Dendritic cell treated with granulocyte-macrophage colony-stimulating factor and Interleukin-4, amounts not matched to agents 40 ng/mL and 50 ng/mL, for 4 days (primary cell): ENCODE data around the gene SLC6A6.

Experiments
- H3K27ac Mint-ChIP-seq: one replicate; pipeline ENCODE4 v1.8.0; 2022; ENCODE audit warnings: mild to moderate bottlenecking, mixed read lengths
- H3K27me3 Mint-ChIP-seq: one replicate; pipeline ENCODE4 v1.8.0; 2022; ENCODE audit warnings: mild to moderate bottlenecking, mixed read lengths
- H3K36me3 Mint-ChIP-seq: one replicate; pipeline ENCODE4 v1.8.0; 2022; ENCODE audit warnings: low read depth, mixed read lengths
- H3K4me1 Mint-ChIP-seq: one replicate; pipeline ENCODE4 v1.8.0; 2022; ENCODE audit warnings: low read depth, mixed read lengths
- H3K4me3 Mint-ChIP-seq: one replicate; pipeline ENCODE4 v1.8.0; 2022; ENCODE audit warnings: mild to moderate bottlenecking, moderate library complexity, mixed read lengths
- H3K9me3 Mint-ChIP-seq: one replicate; pipeline ENCODE4 v1.8.0; 2022; ENCODE audit warnings: mixed read lengths
- intact Hi-C: fragments of 100-400 bp; cut with micrococcal nuclease; formaldehyde crosslinking; loops from one replicate; pipeline ENCODE4 v1.15.0; 2022

Gene SLC6A6

GRCh38 chr3:14410503-14411165, 8.2 kb downstream of the SLC6A6 start:
- H3K27me3 Mint-ChIP-seq = no peaks in the 10 kb centered on the region
- peak overlapping the region; percentile 62 for H3K4me3 Mint-ChIP-seq
- H3K36me3 Mint-ChIP-seq = peaks cover 93% of the 10 kb centered on the region
- peak overlapping the region; percentile 88 for H3K27ac Mint-ChIP-seq
- H3K4me1 Mint-ChIP-seq = peaks cover 98% of the 10 kb centered on the region
- intact Hi-C loops = loop anchor here (1.0 to 2.0 kb wide), 2 partner anchors 8 to 22 kb away; partner anchors contain the start of gene SLC6A6
- no peaks in the 10 kb centered on the region for H3K9me3 Mint-ChIP-seq

- H3K27me3 Mint-ChIP-seq = no peaks in the 10 kb centered on the region
- intact Hi-C loops = loop anchor here (2.0 kb wide), 1 partner anchor 22 kb away; no protein-coding TSS in a partner anchor
- peaks cover 98% of the 10 kb centered on the region for H3K4me1 Mint-ChIP-seq
- no peaks in the 10 kb centered on the region for H3K9me3 Mint-ChIP-seq
- peaks cover 93% of the 10 kb centered on the region for H3K36me3 Mint-ChIP-seq
- peak overlapping the region; percentile 88 for H3K27ac Mint-ChIP-seq
- no peak overlapping the region for H3K4me3 Mint-ChIP-seq
Observed at GRCh38 chr3:14411166-14411526, 8.7 kb downstream of the SLC6A6 start.

GRCh38 chr3:14411988-14412387, 9.6 kb downstream of the SLC6A6 start:
- H3K27me3 Mint-ChIP-seq = no peaks in the 10 kb centered on the region
- H3K4me1 Mint-ChIP-seq = peaks cover 98% of the 10 kb centered on the region
- no peaks in the 10 kb centered on the region for H3K9me3 Mint-ChIP-seq
- intact Hi-C loops = loop anchor here (2.0 kb wide), 1 partner anchor 21 kb away; no protein-coding TSS in a partner anchor
- peak overlapping the region; percentile 88 for H3K27ac Mint-ChIP-seq
- peaks cover 93% of the 10 kb centered on the region for H3K36me3 Mint-ChIP-seq
- H3K4me3 Mint-ChIP-seq = no peak overlapping the region

- no peaks in the 10 kb centered on the region for H3K9me3 Mint-ChIP-seq
- H3K4me1 Mint-ChIP-seq = peaks cover 98% of the 10 kb centered on the region
- H3K4me3 Mint-ChIP-seq = no peak overlapping the region
- H3K36me3 Mint-ChIP-seq = peaks cover 93% of the 10 kb centered on the region
- H3K27me3 Mint-ChIP-seq = no peaks in the 10 kb centered on the region
- intact Hi-C loops = no loop called here
- peak overlapping the region; percentile 88 for H3K27ac Mint-ChIP-seq
Observed at GRCh38 chr3:14412831-14413380, 10.5 kb downstream of the SLC6A6 start.

- Mint-ChIP-seq H3K4me3 (no peak overlapping the region), H3K27me3 (no peaks in the 10 kb centered on the region), H3K9me3 (no peaks in the 10 kb centered on the region), H3K27ac (peak overlapping the region; percentile 88), H3K4me1 (peaks cover 99% of the 10 kb centered on the region), H3K36me3 (peaks cover 93% of the 10 kb centered on the region)
- intact Hi-C loops = no loop called here
Observed at GRCh38 chr3:14413381-14414071, 11.1 kb downstream of the SLC6A6 start.

- peaks cover 95% of the 10 kb centered on the region for H3K36me3 Mint-ChIP-seq
- intact Hi-C loops = no loop called here
- H3K9me3 Mint-ChIP-seq = no peaks in the 10 kb centered on the region
- H3K4me3 Mint-ChIP-seq = no peak overlapping the region
- H3K4me1 Mint-ChIP-seq = peaks cover 99% of the 10 kb centered on the region
- H3K27ac Mint-ChIP-seq = peak overlapping the region; percentile 88
- H3K27me3 Mint-ChIP-seq = no peaks in the 10 kb centered on the region
Observed at GRCh38 chr3:14414846-14415464, 12.5 kb downstream of the SLC6A6 start.

- peaks cover 95% of the 10 kb centered on the region for H3K36me3 Mint-ChIP-seq
- H3K27me3 Mint-ChIP-seq = no peaks in the 10 kb centered on the region
- no peaks in the 10 kb centered on the region for H3K9me3 Mint-ChIP-seq
- peaks cover 93% of the 10 kb centered on the region for H3K4me1 Mint-ChIP-seq
- intact Hi-C loops = no loop called here
- H3K4me3 Mint-ChIP-seq = peak overlapping the region; percentile 18
- H3K27ac Mint-ChIP-seq = peak overlapping the region; percentile 88
Observed at GRCh38 chr3:14415501-14415900, 13.1 kb downstream of the SLC6A6 start.

GRCh38 chr3:14416453-14416852, 14.0 kb downstream of the SLC6A6 start:
- peak overlapping the region; percentile 88 for H3K27ac Mint-ChIP-seq
- no peak overlapping the region for H3K4me3 Mint-ChIP-seq
- H3K9me3 Mint-ChIP-seq = no peaks in the 10 kb centered on the region
- intact Hi-C loops = no loop called here
- H3K4me1 Mint-ChIP-seq = peaks cover 84% of the 10 kb centered on the region
- H3K27me3 Mint-ChIP-seq = no peaks in the 10 kb centered on the region
- peaks cover 96% of the 10 kb centered on the region for H3K36me3 Mint-ChIP-seq

GRCh38 chr3:14418296-14419250, 16.2 kb downstream of the SLC6A6 start:
- H3K4me3 Mint-ChIP-seq = no peak overlapping the region
- no peaks in the 10 kb centered on the region for H3K9me3 Mint-ChIP-seq
- H3K27me3 Mint-ChIP-seq = no peaks in the 10 kb centered on the region
- intact Hi-C loops = no loop called here
- peaks cover 82% of the 10 kb centered on the region for H3K4me1 Mint-ChIP-seq
- H3K27ac Mint-ChIP-seq = peak overlapping the region; percentile 87
- H3K36me3 Mint-ChIP-seq = peaks cover 96% of the 10 kb centered on the region

GRCh38 chr3:14422016-14422963, 19.9 kb downstream of the SLC6A6 start:
- Mint-ChIP-seq H3K36me3 (peaks cover 93% of the 10 kb centered on the region), H3K4me1 (peaks cover 82% of the 10 kb centered on the region), H3K27me3 (no peaks in the 10 kb centered on the region), H3K27ac (peak overlapping the region; percentile 72), H3K9me3 (no peaks in the 10 kb centered on the region), H3K4me3 (no peak overlapping the region)
- intact Hi-C loops = no loop called here

- intact Hi-C loops = no loop called here
- Mint-ChIP-seq H3K27me3 (no peaks in the 10 kb centered on the region), H3K4me1 (peaks cover 82% of the 10 kb centered on the region), H3K4me3 (no peak overlapping the region), H3K36me3 (peaks cover 93% of the 10 kb centered on the region), H3K27ac (peak overlapping the region; percentile 72), H3K9me3 (no peaks in the 10 kb centered on the region)
Observed at GRCh38 chr3:14423197-14423743, 20.9 kb downstream of the SLC6A6 start.

- intact Hi-C loops = no loop called here
- Mint-ChIP-seq H3K4me1 (peaks cover 82% of the 10 kb centered on the region), H3K27ac (peak overlapping the region; percentile 72), H3K36me3 (peaks cover 93% of the 10 kb centered on the region), H3K4me3 (no peak overlapping the region), H3K27me3 (no peaks in the 10 kb centered on the region), H3K9me3 (no peaks in the 10 kb centered on the region)
Observed at GRCh38 chr3:14423963-14424362, 21.6 kb downstream of the SLC6A6 start.
